GM11168 (cell line): Measurements from ENCODE around the gene C4A.
"Not testable (repeated sequence)": the region's sequence is repeated elsewhere in the genome, so short reads cannot be mapped to it uniquely, and the experiment has no call there.

ENCODE experiments used
- in situ Hi-C: fragments of 300-500 bp; cut with MboI; formaldehyde crosslinking; loops from one replicate; pipeline ENCODE4 v1.12.0; 2022; ENCODE audit warnings: low sequenced_read_pairs; ENCODE audit not compliant: unreplicated experiment

The C4A gene

GRCh38 chr6:32013738-32014137, 31.9 kb downstream of the C4A start:
- in situ Hi-C loops = not testable (repeated sequence)

GRCh38 chr6:32014547-32014946, 32.7 kb downstream of the C4A start, which contains the start of gene C4B:
C4B (plus strand) TSS chr6:32014795; CDS start chr6:32014846, 51 bp downstream.
- in situ Hi-C loops = not testable (repeated sequence)

GRCh38 chr6:32022100-32022499, 40.2 kb downstream of the C4A start:
- in situ Hi-C loops = not testable (repeated sequence)

- in situ Hi-C loops = not testable (repeated sequence)
Measured at GRCh38 chr6:32028631-32029030, 46.8 kb downstream of the C4A start.

GRCh38 chr6:32029553-32029952, 47.7 kb downstream of the C4A start:
- in situ Hi-C loops = not testable (repeated sequence)

- in situ Hi-C loops = not testable (repeated sequence)
Measured at GRCh38 chr6:32035283-32036013, 53.6 kb downstream of the C4A start.

- in situ Hi-C loops = not testable (repeated sequence)
Measured at GRCh38 chr6:32037136-32037535, 55.3 kb downstream of the C4A start.

GRCh38 chr6:32037598-32038524, 56.0 kb downstream of the C4A start, which contains the start of gene CYP21A2:
CYP21A2 (plus strand) TSS chr6:32038415; CDS start chr6:32038423, 8 bp downstream.
- in situ Hi-C loops = not testable (repeated sequence)

GRCh38 chr6:32038878-32039277, 57.0 kb downstream of the C4A start:
- in situ Hi-C loops = not testable (repeated sequence)

- in situ Hi-C loops = loop anchor here (5.0 kb wide), 1 partner anchor 32 kb away; no protein-coding TSS in a partner anchor
Measured at GRCh38 chr6:32039321-32040274, 57.7 kb downstream of the C4A start.

- in situ Hi-C loops = loop anchor here (5.0 kb wide), 1 partner anchor 33 kb away; no protein-coding TSS in a partner anchor
Measured at GRCh38 chr6:32040299-32041049, 58.6 kb downstream of the C4A start.

- in situ Hi-C loops = loop anchor here (5.0 kb wide), 1 partner anchor 34 kb away; no protein-coding TSS in a partner anchor
Measured at GRCh38 chr6:32041050-32041321, 59.1 kb downstream of the C4A start.

- in situ Hi-C loops = loop anchor here (5.0 kb wide), 1 partner anchor 34 kb away; no protein-coding TSS in a partner anchor
Measured at GRCh38 chr6:32041385-32041784, 59.5 kb downstream of the C4A start.

GRCh38 chr6:32042276-32042675, 60.4 kb downstream of the C4A start:
- in situ Hi-C loops = loop anchor here (5.0 kb wide), 1 partner anchor 35 kb away; no protein-coding TSS in a partner anchor

GRCh38 chr6:32043589-32044380, 61.9 kb downstream of the C4A start:
- in situ Hi-C loops = loop anchor here (5.0 kb wide), 1 partner anchor 36 kb away; no protein-coding TSS in a partner anchor

GRCh38 chr6:32044916-32045315, 63.1 kb downstream of the C4A start:
- in situ Hi-C loops = loop anchor here (5.0 kb wide), 1 partner anchor 38 kb away; no protein-coding TSS in a partner anchor

- in situ Hi-C loops = no loop called here
Measured at GRCh38 chr6:32045811-32046449, 64.1 kb downstream of the C4A start.
